GM21737 (cell line): ENCODE data around the gene GRPEL1.
"Not testable (repeated sequence)": the region's sequence is repeated elsewhere in the genome, so short reads cannot be mapped to it uniquely, and the experiment has no call there.

Experiments used
- ATAC-seq: cut with Tn5 transposase; IDR thresholded peaks from one replicate; pipeline ENCODE4 v1.9.1; 2021; ENCODE audit warnings: mild to moderate bottlenecking, moderate library complexity; ENCODE audit not compliant: unreplicated experiment

The GRPEL1 gene

DNA sequence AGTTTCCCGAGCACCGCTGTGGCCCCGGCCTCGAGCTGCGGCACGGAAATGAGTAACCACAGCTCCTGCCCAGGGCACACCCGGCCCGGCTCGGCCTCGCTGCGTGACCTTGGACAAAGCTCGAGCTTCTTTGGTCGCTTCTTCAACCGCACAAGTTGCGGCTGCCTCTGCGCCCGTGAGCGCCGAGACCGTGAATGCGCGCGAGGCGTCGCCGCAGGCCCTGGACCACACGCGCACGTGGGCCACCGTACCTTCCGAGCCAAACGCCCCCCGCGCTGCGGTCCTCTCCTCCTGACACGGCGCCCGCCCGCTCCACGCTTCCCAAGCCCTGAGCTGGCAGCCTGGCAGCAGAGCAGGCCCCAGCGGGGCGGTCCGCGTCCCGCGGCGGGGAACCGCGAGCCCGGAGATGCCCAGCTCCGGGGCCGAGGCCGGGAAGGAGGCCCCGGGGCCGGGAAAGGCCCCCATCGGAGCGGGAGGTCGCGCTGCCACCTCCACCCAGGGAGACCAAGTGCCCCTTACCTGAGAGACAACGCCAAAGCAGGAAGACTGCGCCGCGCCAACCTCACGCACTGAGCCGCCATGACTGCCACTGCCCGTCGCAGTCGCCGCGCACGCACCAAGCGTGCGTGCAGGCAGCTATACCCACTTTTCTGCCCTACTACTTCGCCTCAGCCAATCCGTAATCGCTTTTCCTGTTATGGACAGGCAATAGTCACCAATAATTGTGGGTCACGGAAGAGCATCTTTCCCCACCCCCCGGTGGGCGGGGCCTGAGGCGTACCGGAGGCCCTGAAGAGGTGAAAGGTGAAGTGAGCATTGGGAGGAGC lies at the start of gene GRPEL1:
GRPEL1 (minus strand) TSS at position 613 of the 827 bp plus-strand sequence; CDS start at position 581, 32 bp downstream.
- peak; percentile 87 for ATAC-seq

DNA sequence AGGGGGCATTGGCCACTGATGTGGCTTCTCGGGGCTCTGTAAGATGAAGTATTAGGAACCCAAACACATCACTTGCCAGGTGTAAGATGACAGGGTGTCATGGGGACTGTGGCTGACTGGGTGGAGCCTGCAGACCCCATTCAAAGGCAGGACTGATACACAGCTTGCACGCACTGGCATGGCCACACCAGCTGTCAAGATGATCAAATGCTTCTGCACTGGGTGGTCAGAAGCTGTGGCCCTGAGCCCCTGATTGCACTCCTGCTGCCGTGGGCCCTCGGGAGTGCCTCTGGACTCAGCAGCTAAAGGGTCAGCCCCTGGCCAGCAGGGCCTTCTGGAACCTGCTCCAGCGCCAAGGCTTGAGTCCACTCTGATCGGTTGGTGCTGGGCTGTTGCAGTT lies 48.8 kb upstream of the GRPEL1 start:
- ATAC-seq: no peak

DNA sequence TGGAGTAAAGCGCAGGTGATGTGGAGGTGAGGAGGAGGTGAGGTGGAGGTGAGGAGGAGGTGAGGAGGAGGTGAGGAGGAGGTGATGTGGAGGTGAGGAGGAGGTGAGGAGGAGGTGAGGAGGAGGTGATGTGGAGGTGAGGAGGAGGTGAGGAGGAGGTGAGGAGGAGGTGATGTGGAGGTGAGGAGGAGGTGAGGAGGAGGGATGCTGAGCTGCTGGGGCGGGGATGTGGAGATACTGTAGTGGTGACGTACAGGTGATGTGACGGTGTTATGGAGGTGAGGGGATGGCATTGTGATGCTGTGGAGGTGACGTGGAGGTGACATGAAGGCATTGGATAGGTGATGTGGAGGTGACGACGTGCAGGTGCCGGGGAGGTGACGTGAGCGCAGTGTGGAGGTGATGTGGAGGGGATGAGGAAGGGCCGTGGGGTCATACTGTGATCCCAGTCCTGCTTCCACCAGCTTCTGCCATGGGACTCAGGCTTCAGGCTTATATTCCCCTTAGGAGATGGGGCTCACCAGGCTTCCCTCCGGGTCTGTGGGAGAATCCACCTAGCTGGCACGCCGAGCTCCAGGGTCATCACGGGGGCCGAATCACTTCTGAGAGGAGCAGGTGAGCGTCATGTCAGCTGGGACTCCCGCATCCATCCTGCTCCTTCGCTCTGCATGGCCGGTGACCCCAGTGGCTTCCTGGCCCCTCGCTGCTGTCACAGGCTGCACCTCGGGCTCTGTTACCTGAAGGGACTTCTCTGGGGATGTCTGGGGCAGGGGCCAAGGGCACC lies 47.9 kb upstream of the GRPEL1 start:
- no peak for ATAC-seq

DNA sequence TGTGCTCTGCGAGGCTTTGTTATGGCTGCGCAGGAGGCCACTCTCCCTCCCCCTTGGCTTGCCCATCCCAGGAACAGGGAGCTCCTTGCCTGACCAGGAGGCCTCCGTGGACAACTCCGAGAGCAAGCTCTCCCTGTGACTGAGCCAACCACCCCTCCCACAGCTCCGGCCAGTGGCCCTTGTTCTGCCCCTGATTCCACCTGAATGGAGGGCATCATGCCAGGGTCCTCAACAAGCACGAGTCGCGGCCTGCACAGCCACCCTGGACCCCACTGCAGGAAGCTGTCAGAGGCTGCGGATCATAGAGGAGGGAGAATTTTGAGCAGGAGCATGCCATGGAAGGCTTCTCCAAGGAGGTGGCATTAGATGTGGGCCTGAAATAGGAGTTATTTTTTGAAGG lies 44.8 kb upstream of the GRPEL1 start:
- ATAC-seq: no peak

DNA sequence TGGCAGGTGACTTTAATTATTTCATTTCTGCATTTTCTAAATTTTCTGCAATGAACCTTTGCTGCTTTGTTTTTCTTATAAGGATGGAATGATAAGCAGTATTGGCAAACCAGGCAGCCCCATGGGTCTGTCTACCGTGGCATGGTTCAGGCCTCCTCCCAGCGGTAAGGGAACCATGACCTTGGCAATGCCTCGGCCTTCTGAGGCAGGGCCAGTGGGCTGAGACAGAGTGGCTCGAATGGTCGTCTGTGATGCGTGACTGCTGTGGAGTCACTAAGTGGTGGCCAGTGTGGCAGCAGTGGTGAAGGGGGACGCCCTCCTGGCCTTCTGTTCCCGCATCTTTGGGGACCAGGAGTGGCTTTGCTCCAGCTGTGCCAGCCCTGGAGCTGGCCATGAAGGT lies 43.6 kb upstream of the GRPEL1 start:
- no peak for ATAC-seq

DNA sequence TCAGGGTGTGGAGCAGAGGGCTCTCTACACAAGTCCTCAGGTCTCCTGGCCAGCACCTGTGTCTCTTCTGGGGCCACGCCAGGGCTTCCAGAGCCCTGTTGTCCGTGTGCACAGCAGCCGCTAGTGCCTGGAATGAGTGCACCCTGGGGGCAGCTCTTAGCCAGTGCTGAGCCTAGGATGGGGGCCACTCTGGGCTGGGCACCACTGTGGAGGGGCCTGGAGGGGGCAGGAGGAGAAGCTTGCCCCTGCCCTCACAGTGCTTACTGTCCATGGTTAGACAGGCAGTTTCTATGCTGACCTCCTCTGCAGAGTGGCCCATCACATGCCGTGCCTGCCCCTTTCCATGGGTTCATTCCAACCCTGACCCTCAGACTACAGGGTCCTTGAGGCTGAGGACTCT lies 42.7 kb upstream of the GRPEL1 start:
- ATAC-seq: no peak

DNA sequence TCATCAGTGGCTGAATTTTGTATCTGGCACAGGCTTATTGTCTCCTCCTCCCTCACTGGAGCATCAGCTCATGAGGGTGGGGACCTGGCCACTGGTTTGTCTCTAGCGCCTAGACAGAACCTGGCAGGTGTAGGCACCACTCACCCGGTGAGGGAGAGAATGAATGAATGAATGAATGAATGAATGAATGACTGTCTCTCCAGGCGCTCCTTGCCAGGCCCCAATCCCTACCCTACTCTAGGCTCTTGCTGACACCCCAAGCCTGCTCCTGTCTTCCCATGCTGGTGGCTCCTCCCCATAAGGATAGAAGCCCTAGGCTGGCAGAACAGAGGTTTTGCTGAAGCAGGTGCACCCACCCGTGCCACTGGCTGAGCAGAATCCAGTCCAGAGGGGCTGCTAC lies 41.3 kb upstream of the GRPEL1 start:
- no peak for ATAC-seq

DNA sequence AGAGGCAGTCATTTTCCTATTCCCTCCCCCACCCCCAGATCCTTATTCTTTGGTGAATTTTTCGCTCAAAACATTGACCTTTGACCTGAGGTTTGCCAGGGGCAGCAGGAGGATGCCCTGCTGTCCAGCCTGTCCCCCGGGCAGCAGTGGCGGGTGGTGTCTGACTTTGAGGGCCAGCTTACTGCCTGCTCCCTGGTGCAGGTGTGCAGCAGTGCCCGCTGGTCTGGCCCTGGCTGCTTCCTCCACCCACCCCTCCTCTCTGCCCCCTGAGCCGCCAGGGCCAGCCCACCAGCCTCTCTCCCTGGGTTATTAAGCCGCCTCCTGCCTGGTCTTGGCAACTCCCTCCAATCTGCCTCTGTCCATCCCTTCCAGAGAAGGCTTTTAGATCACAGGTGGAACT lies 40.8 kb upstream of the GRPEL1 start:
- no peak for ATAC-seq

DNA sequence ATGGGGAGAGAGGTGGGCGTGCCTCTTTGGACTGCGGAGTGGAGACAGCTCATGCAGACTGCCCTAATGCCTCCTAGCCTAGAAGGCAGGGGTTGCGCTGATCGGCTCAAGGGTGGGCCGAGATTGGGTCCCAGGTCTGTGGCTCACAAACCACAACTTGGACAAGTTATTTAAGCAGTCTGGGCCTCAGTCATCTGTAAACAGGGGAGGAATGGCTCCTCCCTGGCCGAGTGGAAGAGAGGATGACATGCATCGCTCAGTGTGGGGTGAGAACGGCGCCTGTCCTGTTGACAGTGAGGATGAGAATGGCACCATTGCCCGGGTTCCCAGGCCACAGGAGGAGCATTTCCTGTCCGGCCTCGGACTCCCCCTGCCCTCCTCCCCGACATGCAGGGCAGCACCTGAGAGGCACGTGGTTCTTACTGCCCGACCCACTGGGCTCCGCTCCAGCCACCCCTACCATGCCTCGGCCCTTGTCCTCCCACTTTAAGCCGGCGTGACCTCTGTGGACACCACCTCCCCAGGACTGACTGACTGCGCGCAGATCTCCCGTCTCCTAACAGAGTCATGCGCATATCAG lies 40.3 kb upstream of the GRPEL1 start:
- ATAC-seq: no peak

DNA sequence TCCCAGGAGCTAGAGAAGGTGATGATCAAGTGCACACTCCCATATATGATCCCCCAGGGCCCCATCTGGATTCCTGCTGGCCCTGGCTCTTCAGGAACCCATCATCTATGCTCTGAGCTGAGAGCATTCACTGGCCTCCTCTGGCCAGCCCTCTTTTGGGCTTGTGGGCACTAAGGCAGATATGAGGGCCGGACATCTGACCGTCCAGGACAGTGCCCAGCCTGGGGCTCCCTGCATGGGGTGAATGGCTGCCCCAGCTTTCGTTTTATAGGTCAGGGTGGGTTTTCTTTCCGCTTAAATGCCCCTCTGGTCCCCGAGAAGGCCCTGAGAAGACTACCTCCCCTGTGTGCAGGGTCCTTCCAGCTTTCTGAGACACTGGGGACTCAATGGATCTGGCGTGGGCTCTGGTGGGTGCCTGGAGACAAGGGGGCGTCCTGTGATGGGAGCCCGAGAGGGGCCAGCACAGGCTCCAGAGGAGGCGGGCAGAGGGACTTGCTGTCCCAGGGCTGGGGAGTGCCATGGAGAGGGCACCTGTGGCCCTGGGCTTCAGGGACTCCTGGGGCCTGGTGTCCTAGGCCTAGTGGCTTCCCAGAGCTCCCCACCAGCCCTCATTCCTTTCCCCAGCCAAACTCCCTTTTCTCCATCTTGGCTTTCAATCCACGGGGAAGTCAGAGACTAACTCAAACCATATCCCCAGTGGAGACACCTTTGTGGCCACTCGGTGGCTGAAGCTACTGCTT lies 39.5 kb upstream of the GRPEL1 start:
- ATAC-seq: no peak

DNA sequence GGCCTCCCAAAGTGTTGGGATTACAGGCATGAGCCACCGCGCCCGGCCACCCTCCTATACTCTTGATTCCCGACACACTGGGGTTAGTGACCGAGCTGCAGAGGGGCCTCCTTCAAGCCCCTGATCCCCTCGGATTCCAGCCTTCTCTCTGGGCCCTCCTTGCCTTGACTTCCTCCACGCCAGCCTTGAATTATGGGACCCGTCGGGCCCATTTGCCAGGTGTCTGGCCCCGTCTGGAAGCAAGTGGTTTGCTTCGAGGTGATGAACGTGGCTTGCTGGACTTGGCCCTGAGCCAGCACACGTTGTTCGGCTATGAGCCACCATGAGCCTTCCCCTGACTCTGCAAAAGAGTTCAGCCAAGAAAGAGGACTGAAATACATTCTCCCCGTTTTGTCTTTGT lies 37.4 kb upstream of the GRPEL1 start:
- ATAC-seq: no peak

DNA sequence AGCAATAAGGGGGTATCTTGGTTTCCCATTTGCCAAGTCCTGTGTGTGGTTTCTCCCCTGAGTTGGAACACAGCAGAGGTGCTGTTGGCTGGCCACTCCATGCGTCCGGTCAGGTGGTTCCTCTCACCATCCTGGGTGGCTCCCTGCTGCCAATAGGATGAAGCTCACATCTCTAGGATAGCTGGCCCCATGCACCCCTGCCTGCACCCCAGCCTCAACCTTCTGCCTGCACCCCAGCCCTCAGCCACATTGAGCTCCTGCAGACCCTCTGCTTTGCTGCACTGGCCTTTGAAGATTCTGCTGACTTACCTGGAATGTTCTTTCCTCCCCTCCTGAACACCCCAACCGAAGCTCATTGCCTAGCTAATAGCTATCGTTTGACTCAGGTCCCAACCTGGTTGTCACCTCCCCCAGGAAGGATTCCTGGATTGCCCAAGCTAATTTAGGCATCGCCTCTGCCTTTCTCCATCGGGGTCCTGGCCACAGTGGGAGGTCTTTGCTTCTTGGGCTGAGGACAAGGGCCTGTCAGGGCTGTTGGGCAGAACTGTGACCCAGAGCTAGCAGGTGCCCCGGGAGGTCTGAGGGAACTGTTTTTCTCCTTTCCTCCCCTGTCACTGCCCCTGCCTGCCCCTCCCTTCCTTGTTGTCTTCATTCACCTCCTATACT lies 36.6 kb upstream of the GRPEL1 start:
- ATAC-seq: no peak

DNA sequence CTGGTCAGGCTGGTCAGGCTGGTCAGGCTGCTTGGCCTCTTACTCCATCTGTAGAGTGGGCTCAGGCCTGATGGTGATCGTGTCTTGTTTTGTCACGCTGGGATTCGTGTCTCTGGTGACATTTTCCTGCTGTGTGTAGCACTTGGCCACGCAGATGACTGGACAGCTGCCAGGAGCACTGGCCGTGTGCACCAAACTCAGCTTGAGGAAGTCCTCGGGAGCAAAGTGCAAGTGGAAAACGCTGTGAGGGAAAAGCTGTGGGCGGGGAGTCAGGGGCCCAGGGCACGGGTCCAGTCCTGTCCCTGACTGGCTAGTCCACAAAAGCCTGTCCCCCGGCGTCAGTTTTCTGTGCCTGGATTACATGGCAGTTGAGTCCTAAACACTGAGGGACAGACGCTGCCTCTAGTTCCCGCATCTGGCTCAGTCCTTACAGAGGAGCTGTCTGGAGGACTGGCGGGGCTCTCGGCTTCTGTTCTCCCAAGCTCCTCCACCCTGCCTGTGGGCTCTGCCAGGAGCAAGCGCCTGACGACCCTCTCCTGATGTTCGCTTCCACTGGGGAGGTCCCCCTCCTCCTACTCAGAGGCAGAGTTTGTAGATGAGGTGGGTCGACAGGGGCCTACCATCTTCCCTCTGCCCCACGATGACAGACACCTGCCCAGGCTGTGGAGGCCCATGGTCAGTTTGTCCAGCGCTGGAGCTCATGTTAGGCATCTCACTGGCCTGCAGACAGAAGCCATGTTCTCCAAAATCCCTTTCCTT lies 35.9 kb upstream of the GRPEL1 start:
- ATAC-seq: no peak

DNA sequence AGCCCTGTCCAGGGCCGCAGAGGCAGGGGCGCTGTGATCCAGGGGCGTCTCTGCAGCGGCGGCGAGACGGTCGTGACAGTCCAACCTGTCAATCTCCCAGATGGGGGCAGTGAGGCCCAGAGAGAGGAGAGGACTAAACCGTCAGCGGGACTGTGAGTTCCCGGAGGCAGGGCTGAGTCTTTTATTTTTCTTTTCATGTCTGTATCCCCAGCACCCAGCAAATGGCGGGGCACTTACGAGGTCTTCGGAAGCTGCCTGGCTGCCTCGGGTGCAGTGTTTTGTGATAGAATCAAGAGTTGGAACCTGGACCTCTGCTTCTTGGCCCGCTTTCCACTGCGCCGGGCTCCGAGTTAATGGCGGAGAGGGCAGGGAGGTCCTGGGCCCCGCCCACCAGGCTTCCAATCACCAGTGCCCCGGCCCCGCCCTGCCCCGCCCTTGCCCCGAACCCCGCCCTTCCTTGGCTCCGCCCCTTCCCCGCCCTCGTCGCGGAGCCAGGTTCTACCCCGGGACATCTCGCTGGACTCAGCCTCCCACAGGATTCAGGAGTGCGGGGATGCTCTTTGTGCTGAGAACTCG lies 35.3 kb upstream of the GRPEL1 start:
- peak; percentile 80 for ATAC-seq

DNA sequence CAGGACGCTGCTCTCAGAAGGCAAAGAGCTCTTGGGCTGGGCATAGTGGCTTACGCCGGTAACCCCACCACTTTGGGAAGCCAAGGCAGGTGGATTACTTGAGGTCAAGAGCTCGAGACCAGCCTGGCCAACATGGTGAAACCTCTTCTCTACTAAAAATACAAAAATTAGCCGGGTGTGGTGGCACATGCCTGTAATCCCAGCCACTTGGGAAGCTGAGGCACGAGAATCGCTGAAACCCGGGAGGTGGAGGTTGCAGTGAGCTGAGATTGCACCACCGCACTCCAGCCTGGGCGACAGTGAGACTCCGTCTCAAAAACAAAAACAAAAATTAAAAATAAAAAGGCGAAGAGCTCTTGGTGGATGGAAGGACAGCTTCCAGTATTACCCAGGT lies 34.6 kb upstream of the GRPEL1 start:
- ATAC-seq: not testable (repeated sequence)

DNA sequence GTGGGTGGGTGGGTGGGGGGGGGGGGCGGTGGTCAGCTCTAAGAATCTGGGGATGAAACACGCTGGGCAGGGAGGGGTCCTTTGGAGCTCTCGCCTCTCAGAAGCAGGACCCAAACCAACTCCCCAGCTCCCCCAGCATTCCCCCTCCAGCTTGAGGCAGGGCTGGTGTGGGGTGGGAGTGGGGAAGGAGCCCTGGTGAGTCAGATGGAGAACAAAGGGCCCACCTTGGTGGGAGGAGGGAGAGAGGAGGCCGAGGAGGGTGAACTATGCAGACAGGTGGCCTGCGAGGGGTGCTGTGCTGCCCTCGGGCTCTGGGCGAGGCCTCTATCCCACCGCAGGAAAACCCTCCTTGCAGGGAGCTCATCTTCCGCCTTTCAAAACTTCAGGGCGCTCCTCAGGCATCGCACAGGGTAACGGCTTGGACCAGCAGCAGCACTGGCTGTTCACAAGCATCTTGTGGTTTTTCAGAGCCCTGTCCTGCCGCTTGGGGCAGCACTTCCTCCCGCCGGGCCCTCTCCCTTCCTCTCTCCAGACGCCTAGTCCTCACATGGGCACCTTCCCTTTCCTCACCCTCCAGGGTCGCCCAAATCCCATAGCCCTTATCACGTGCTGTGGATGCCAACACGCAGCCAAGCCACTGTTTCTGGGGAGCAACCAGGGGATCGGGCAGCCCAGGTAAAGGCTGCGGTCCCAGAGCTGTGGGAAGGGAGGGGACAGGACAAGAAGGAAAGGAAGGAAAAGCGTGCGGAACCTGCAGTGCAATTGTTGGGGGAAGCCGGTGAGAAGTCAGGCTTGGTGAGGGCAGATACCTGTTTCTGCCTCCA lies 34.0 kb upstream of the GRPEL1 start:
- ATAC-seq: peak; percentile 69

DNA sequence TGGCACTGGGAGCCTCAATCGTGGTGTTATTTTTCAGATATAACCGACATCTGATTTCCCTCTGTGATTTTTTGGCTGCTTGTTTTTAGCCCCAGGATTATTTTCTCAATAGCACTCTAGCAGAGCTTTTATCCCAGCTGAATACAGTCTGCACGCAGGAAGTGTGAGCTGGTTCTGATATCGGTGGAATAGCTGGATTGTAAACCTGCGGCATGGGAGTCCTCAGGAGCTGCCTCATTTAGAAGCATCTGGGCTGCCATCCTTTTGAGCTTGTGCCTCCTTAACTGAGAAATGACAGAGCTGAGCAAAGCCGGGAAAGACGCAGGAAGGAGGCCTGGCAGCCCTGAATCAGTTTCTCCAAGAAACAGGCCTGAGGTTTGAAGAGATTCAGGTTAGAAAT lies 28.4 kb upstream of the GRPEL1 start:
- no peak for ATAC-seq

DNA sequence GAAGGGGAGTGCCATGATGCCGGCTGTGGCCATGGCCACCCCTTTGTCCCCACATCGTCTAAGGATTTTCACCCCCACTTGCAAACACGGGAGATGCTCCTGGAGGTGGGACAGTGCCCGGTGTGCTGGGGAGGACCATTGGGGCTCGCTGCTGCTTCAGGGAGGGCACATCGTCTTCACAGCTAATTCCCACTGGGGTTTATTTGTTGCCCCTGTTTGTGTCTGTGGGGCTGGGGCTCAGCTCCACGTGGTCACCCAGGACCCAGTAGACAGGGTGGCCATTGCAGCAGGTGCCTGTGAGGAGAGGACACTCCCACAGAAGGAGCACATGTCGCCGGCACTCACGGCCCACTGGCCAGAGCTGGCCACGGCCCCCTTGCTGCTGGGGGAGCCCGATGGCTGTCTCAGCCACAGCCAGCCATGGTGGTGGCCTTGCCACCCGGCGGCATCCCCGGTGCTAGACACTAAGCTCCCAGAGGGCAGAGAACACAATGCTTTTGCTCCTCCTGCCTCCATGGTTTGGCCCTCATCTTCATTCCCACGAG lies 27.8 kb upstream of the GRPEL1 start:
- ATAC-seq: no peak
